Measurements from ENCODE around the gene STRIP2.
"Not testable (repeated sequence)": the region's sequence is repeated elsewhere in the genome, so short reads cannot be mapped to it uniquely, and the experiment has no call there.

Gene STRIP2

DNA sequence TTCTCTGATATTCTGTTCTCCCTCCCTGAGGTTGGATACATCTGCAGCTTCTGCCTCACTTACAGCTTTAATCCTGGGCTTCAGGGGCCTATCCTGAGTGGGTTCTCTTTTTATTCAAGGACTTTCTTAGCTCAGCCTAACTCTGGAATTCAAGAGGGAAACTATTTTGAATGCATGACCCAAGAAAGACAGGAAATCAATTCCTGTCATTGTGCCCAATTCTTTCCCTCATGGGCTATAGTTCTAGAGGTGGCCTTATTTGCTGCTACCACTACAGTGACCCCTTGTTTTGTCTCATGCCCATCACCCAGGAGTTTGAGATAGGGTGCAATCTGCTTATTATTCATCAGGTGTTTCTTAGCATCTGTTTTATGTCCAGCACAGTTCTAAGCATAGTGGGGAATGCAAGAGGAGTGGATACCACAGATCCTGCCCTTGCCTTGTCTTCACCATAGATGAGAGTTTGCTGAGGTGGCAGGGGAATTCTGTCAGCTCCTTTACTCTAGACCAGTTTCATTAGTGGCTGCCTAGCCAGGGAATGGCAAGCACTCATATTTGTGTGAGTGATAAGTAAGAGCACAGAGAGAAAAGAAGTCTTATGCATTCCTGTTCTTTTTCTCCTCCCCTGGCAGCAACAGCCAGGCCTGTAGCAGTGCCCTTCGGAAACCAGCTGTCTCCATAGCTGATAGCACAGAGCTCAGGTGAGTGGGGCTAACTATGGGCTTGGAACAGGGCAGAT lies 19.4 kb downstream of the STRIP2 start:
- DNase-seq (ENCODE audit: low spot score): no peak

DNA sequence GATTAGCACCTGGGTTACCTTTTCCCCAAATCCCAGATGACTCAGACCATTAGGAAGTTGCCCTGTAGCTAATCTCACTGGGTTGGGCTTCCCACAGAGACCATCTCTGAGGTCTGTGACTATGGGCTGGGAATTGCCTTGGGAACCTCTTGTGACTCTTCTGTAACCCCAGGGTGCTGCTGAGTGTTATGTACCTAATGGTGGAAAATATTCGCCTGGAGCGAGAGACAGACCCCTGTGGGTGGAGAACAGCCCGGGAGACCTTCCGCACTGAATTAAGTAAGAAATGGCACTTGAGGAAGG lies 20.0 kb downstream of the STRIP2 start:
- no peak for DNase-seq (ENCODE audit: low spot score)

DNA sequence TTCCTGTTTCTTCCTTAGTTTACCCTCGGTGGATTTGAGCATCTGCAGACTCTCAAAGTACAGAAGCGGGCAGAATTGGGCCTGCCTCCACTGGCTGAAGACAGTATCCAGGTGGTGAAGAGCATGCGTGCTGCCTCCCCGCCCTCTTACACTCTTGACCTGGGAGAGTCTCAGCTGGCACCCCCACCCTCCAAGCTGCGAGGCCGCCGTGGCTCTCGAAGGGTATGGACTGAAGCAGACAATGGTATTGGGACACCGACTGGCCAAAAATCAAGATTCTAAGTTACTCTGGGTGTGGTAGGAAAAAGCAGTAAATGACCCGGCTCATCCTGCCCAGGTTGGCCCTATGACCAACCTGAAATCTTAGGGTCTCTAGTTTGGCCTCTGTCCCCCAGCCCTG lies 22.2 kb downstream of the STRIP2 start:
- DNase-seq (ENCODE audit: low spot score): no peak

DNA sequence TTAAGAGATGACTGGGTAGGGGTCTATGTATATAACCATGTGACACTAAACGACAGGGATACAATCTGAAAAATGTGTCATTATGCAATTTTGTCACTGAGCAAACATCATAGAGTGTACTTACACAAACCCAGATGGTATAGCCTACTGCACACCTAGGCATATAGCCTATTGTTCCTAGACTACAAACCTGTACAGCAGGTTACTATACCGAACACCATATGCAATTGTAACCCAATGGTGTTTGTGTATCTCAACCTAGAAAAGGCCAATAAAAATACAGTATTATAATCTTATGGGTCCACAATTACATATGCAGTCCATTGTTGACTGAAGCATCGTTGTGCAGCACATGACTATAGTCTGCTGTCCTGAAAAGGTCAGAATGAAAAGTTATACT lies 22.9 kb downstream of the STRIP2 start:
- DNase-seq (ENCODE audit: low spot score): no peak

DNA sequence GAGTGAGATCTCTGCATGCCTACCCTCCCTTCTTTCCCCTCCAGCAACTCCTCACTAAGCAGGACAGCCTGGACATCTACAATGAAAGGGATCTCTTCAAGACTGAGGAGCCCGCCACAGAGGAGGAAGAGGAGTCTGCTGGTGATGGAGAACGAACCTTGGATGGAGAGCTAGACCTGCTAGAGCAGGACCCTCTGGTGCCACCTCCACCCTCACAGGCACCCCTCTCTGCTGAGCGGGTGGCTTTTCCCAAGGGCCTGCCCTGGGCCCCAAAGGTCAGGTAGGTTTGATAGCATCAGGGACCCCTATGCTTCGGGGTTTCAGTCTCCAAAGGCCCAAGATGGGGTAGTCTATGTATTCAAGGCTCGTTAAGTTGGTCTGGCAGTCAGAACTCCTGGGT lies 23.9 kb downstream of the STRIP2 start:
- DNase-seq (ENCODE audit: low spot score): no peak

DNA sequence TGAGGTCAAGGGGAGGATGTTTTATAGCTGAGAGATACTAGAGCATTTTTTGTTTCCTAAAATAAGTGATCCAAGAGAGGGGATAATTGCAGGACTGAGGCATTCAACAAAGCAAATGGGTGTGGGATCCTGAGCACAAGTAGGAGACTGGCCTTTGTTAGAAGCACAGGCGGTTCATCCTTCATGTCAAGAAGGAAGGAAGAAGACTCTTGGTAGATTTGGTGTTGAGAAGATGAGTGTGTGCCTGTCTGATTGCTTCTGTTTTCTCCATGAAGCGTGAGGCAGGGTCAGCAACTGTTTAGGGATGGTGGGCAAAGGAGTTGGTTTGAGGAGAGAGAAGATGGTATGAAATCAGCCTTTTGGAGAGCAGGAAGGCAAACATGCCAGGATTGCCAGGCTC lies 27.6 kb downstream of the STRIP2 start:
- DNase-seq (ENCODE audit: low spot score): no peak

DNA sequence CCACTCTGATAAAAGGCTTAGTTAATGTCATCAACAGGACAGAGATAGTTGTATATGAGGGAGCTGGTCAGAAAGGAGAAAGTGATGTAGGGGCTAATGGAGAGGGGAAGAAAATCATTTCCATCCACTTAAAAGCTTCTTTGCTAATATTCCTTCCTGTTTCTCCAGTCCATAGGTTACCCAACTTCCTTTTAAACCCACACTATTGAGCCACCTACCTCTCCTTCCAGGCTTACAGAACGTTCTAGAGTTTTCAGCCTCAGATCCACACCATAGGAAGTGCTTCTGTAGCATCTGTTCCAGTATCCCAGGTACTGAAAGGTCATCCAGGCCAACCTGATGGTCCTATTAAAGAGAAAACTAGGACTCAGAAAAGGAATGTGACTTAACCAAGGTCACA lies 28.2 kb downstream of the STRIP2 start:
- no peak for DNase-seq (ENCODE audit: low spot score)

DNA sequence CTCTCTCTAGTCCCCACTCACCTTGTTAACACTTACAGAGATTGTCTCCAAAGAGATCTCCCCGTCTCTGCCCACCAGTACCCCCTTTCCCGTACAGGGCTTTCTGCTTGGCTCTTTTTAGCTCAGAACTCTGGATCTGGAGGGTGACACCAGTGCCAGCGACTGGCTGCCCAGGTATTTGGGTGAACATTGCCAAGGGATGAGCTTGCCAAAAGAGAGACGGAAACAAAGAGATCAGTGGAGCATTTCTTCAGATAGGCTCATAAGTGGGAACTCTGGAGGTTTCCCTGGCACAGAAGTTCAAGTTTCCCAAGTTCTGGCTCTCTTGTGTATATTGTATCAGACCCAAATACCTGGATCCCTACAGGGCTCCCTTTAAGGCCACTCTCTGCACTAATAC lies 30.0 kb downstream of the STRIP2 start:
- no peak for DNase-seq (ENCODE audit: low spot score)

DNA sequence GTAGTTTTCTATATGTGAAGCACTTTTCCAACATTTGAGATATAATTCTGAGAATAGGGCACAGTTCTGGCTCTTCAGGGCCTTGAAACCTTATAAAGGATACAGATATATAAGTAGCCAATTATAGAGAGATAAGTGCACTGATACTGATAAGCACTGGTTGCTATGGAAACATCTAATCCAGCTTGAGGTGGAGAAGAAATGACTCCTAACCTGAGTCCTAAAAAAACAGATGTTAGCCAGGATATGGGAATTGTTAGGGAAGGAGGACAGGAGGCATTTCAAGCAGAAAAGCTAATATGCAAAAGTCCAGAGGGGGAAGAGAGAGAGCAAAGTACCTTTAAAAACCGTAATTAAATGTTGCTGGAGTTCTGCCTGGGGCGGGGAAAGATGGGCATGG lies 30.8 kb downstream of the STRIP2 start:
- DNase-seq (ENCODE audit: low spot score): no peak

DNA sequence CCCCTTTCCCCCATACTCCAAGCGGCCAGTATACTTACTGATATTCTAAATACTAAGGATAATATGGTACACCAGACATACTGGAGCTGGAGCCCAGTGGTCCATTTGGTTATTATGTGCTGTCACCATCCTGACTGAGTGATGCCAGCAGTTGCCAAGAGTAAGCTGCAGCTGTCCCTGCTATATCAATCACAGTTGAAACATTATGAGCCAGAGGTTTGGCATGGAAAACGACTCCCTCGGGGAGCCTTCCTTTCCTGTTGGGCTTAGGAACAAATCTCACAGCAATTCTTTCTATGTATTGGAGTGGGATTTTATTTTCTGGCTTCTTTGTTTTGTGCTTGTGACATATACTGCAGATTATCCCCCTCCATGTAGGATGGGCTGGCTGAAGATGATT lies 32.6 kb downstream of the STRIP2 start:
- no peak for DNase-seq (ENCODE audit: low spot score)

DNA sequence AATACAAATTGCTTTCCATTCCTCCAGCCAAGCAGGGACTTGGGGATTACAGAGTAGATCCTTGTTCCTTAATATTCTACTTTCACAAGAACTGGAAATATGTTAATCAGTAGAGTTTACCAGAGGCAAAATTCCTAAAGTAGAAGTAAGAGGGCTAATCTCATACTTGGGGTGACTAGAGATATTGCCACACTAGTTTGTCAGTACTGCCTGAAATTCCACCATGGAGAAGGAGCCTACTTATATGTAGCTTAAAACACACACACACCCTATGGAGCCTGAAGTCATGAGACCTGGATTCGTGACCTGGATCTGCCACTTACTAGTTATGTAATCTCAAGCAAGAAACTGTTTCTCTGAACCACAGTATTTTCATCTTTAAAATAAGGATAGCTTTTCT lies 33.9 kb downstream of the STRIP2 start:
- no peak for DNase-seq (ENCODE audit: low spot score)

DNA sequence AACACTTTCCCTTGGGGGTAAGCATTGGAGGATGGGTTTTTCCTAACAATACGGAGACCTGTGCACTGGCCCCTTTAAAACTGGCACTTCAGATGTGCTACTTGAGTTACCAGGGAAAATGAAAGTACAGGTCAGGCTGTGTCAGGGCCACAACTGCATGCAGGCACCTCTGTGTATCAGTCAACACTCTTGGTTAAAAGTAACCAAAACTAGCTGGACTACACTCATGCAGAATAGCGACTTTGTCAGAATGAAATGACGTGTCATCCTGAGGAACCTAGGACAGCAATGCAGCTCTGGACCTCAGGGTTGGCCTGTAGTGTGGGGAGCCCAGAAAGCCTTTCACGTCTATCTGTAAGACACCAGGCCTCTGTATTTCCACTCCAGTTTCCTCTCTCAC lies 34.3 kb downstream of the STRIP2 start:
- DNase-seq (ENCODE audit: low spot score): no peak

DNA sequence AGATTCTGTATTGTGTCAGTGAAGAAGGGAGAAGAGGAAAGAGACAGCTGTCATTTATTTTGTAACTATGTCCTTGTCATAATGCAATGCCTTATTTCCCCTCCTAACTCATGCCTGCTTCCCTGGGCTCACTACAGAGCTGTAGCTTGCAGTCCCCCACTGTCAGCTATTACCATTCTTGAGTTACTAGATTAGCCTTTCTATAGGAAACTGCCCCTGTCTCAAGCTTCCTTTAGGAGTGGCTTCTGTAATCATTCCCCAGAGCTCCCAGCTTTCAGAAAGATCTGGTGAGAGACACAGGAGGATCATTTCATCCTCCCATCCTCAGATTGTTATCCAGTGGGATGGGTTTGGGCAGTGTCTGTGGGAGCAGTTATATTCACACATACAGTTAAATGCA lies 35.7 kb downstream of the STRIP2 start:
- DNase-seq (ENCODE audit: low spot score): peak; percentile 66

DNA sequence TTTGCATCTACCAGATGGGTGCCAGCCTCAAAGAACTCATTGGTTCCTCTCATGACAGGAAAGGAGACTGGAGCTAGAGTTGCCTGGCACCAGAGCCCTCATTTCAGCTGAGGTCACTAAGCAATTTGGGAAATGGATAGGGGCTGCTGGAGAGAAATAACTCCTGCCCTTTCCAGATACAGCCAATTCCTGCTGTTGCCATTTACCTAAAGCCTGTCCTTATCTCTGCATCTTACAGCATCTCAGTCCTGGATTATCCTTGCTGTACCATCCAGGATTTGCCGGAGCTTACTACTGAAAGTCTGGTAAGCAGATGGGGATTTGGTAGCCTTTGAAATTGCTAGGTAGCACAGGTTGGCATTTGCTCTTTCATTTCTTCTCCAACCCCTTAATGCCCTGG lies 36.2 kb downstream of the STRIP2 start:
- no peak for DNase-seq (ENCODE audit: low spot score)

DNA sequence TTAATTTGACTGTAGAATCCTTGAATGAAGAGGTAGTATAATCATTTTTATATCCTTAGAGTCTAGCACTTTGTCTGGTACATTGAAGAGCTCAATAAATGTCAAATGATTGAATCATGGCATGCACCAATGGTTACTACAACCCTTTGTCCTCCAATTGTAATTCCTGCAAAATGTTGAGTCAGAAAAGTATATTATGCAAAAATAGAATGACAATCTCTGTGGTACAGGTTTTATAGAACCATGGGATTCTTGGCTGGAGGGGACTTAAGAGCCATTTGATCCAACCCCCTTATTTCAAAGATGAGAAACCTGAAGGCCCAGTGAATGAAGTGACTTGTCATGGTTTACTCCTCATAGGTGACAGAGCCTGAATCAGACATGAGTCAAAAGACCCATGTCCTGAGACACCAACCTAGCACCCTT lies 37.2 kb downstream of the STRIP2 start:
- DNase-seq (ENCODE audit: low spot score): no peak

DNA sequence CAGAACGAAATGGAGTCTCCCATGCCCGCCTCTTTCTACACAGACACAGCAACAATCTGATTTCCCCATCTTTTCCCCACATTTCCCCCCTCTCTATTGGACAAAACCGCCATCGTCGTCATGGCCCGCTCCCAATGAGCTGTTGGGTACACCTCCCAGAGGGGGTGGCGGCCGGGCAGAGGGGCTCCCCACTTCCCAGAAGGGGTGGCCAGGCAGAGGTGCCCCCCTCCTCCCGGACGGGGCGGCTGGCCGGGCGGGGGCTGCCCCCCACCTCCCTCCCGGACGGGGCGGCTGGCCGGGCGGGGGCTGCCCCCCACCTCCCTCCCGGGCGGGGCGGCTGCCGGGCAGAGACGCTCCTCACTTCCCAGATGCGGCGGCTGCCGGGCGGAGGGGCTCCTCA lies 41.7 kb downstream of the STRIP2 start:
- not testable (repeated sequence) for DNase-seq (ENCODE audit: low spot score)

DNA sequence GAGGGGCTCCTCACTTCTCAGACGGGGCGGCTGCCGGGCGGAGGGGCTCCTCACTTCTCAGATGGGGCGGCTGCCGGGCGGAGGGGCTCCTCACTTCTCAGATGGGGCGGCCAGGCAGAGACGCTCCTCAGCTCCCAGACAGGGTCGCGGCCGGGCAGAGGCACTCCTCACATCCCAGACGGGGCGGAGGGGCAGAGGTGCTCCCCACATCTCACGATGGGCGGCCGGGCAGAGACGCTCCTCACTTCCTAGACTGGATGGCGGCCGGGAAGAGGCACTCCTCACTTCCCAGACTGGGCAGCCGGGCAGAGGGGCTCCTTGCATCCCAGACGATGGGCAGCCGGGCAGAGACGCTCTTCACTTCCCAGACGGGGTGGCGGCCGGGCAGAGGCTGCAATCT lies 42.2 kb downstream of the STRIP2 start:
- not testable (repeated sequence) for DNase-seq (ENCODE audit: low spot score)

DNA sequence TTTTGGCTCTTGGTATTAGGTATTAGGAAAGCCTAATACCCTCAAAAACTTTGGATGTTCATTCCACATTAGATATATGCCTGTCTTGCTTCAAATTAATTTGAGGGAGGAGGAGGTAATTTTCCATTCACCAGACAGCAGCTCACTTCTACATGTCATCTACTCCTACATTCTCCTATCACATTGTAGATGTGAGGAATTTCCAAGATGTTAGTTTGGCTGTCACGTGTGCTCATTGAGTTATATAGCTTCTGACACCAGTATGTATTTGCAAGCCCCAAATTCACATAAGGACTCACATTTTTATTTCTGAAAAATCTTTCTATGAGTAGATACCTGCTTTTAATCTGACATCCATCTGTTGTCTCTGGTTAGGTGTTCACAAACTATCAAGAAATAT lies 45.6 kb downstream of the STRIP2 start:
- DNase-seq (ENCODE audit: low spot score): no peak

DNA sequence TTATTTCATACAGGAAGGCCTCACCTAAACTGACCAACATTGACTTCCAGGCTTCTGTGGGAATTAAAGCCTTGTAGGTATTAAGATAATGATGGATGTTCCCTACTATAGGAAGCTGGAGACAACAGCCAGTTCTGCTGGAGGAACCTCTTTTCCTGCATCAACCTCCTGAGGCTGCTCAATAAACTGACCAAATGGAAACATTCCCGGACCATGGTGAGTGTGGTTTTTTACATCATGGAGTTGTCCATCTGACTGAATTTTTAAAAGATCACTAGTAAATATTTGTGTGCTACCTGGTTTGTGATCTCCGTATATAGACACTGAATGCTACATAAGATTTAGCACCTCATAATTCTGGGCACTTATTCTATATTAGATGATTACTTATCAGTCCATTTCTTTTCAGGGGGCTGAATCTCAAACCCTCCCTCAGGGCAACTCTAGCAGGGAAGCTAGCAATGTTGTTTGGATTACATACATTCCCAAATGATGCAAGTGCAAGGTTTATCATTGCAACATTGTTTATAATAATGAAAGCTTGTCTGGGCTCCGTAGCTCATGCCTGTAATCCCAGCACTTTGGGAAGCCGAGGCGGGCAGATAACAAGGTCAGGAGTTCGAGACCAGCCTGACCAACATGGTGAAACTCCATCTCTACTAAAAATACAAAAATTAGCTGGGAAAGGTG lies 46.6 kb downstream of the STRIP2 start:
- no peak for DNase-seq (ENCODE audit: low spot score)

DNA sequence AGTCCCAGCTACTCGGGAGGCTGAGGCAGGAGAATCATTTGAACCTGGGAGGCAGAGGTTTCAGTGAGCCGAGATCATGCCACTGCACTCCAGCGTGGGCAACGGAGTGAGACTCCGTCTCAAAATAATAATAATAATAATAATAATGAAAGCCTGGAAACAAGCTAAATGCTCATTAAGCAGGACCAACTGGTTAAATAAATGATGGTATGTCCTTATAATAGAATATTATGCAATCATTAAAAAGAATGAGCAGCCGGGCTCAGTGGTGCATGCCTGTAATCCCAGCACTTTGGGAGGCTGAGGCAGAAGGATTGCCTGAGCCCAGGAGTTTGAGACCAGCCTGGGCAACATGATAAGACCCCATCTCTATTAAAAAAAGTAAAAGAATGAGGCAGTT lies 47.1 kb downstream of the STRIP2 start:
- not testable (repeated sequence) for DNase-seq (ENCODE audit: low spot score)

DNA sequence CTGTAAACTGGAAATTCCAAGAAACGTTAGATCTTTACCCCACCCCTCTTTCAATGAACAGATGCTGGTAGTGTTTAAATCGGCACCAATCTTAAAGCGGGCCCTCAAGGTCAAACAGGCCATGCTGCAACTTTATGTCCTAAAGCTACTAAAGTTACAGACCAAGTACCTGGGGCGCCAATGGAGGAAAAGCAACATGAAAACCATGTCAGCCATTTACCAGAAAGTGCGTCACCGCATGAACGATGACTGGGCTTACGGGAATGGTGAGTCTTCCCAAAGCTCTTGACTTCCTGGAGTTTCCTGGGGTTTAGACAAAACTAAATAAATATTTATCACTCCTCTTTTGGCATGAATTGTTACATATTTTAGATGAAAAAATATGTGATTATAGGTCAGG lies 48.5 kb downstream of the STRIP2 start:
- no peak for DNase-seq (ENCODE audit: low spot score)

DNA sequence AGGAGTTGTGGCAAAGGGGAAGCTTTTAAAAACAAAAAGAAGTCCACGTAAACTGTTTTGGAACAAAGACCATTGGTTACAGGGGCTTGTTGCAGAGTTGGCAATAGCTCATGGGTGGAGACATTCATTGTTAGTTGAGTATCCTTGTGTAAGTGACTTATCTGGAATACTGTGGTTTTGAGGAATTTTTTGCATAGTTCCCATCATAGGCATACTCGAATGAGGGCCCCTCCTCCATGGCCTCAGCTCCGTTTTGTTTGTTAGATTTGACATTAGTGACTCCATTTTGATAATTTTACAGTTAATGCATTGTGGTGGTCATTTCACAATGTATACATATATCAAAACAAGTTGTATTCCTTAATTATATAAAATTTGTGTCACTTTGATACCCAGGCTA lies 55.3 kb downstream of the STRIP2 start:
- no peak for DNase-seq (ENCODE audit: low spot score)

DNA sequence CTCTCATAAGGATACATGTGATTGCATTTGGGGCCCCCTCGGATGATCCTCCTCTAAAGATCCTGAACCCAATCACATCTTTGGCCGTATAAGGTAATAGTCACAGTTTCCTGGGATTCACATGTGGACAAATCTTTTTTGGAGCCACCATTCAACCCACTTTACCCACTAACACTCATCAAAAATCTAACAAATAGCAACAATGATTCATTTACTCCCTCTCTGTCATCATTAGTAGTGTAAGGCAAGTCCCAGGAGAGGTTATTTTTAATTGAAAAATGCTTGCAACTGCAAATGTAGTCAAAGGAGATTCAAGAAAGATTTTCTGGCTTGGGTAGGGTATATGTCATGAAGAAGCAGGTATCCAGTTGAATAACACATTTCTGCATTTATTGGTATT lies 58.2 kb downstream of the STRIP2 start:
- no peak for DNase-seq (ENCODE audit: low spot score)

DNA sequence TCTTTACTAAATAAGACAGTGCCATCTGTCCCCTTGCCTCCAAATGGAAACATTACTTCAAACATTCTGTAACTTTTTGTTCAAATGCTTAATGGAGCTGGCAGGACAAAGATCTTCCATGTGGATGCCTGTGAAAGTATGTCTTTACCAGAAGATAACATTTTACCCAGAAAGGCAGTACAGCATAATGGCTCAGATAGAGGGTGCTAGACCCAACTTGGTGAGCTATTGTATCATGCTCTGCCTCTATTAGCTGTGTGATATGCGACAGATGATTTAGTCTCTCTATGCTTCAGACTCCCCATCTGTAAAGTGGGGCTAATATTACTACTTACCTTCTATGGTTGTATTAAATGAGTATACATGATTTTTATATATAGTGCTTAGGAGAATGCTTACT lies 59.3 kb downstream of the STRIP2 start:
- no peak for DNase-seq (ENCODE audit: low spot score)

Measured in iPS-NIHi11 (cell line).